H9 (cell line): Measurements from ENCODE around the gene MOB3B. TPM values are rescaled to one million over a fixed set of nuclear protein-coding genes. Genes with fewer than 3 reads are reported as not detected.

Experiments used
- DNase-seq: peaks from one replicate; pipeline ENCODE4 v3.0.0-alpha.2; 2017
- H2AFZ ChIP-seq: one replicate; pipeline ENCODE4 v1.6.1; 2013; ENCODE audit warnings: mild to moderate bottlenecking, low read length, control low read depth, moderate library complexity
- H2AK5ac ChIP-seq: 2 replicates; pipeline ENCODE4 v1.6.1; 2013; ENCODE audit warnings: low read length, control low read depth, mixed read lengths; ENCODE audit not compliant: insufficient read length
- H2BK120ac ChIP-seq: one replicate; pipeline ENCODE4 v1.6.1; 2013; ENCODE audit warnings: low read depth, mild to moderate bottlenecking, low read length, control low read depth, inconsistent platforms; ENCODE audit not compliant: poor library complexity, severe bottlenecking
- H2BK12ac ChIP-seq: 2 replicates; pipeline ENCODE4 v1.6.1; 2013; ENCODE audit warnings: low read length, control low read depth, mixed read lengths, low read depth; ENCODE audit not compliant: insufficient read length
- H2BK15ac ChIP-seq: 2 replicates; pipeline ENCODE4 v1.6.1; 2013; ENCODE audit warnings: low read depth, low read length, control low read depth
- H2BK20ac ChIP-seq: one replicate; pipeline ENCODE4 v1.6.1; 2013; ENCODE audit warnings: low read depth, mild to moderate bottlenecking, low read length, control low read depth, inconsistent platforms; ENCODE audit not compliant: poor library complexity, severe bottlenecking
- H2BK5ac ChIP-seq: 2 replicates; pipeline ENCODE4 v1.6.1; 2013; ENCODE audit warnings: low read length, control low read depth, mixed read lengths; ENCODE audit not compliant: insufficient read length
- H3K14ac ChIP-seq: 2 replicates; pipeline ENCODE4 v1.6.1; 2013; ENCODE audit warnings: low read length, control low read depth; ENCODE audit not compliant: insufficient read depth
- H3K18ac ChIP-seq: 2 replicates; pipeline ENCODE4 v1.6.1; 2013; ENCODE audit warnings: low read depth, mild to moderate bottlenecking, mixed read lengths, low read length, control low read depth; ENCODE audit not compliant: insufficient read length
- H3K23ac ChIP-seq: 2 replicates; pipeline ENCODE4 v1.6.1; 2013; ENCODE audit warnings: low read length, control low read depth, mixed read lengths, low read depth; ENCODE audit not compliant: insufficient read length
- H3K23me2 ChIP-seq: 2 replicates; pipeline ENCODE4 v1.6.1; 2013; ENCODE audit warnings: low read depth, mild to moderate bottlenecking, mixed read lengths, low read length, control low read depth; ENCODE audit not compliant: insufficient read length, poor library complexity, severe bottlenecking
- H3K27ac ChIP-seq: 2 replicates; pipeline ENCODE4 v1.5.1; 2013; ENCODE audit warnings: low read length, control low read depth, mixed read lengths, low read depth; ENCODE audit not compliant: insufficient read length
- H3K27me3 ChIP-seq: 2 replicates; pipeline ENCODE4 v1.6.1; 2013; ENCODE audit warnings: low read length, control low read depth, inconsistent platforms; ENCODE audit not compliant: insufficient read depth
- H3K4ac ChIP-seq: 2 replicates; pipeline ENCODE4 v1.6.1; 2013; ENCODE audit warnings: low read depth, mild to moderate bottlenecking, control low read depth, inconsistent platforms, low read length, moderate library complexity
- H3K4me1 ChIP-seq: 2 replicates; pipeline ENCODE4 v1.6.1; 2013; ENCODE audit warnings: low read length, control low read depth, inconsistent platforms; ENCODE audit not compliant: insufficient read depth
- H3K4me2 ChIP-seq: 2 replicates; pipeline ENCODE4 v1.6.1; 2013; ENCODE audit warnings: low read length, control low read depth, mixed read lengths; ENCODE audit not compliant: insufficient read length, insufficient read depth
- H3K56ac ChIP-seq: 2 replicates; pipeline ENCODE4 v1.6.1; 2013; ENCODE audit warnings: low read depth, mild to moderate bottlenecking, mixed read lengths, low read length, control low read depth; ENCODE audit not compliant: insufficient read length
- H3K79me1 ChIP-seq: 2 replicates; pipeline ENCODE4 v1.6.1; 2013; ENCODE audit warnings: low read depth, mild to moderate bottlenecking, moderate library complexity, low read length, control low read depth, inconsistent platforms; ENCODE audit not compliant: insufficient read depth, poor library complexity, severe bottlenecking
- H3K79me2 ChIP-seq: 2 replicates; pipeline ENCODE4 v1.6.1; 2013; ENCODE audit warnings: low read length, control low read depth, inconsistent platforms; ENCODE audit not compliant: insufficient read depth
- H3K9ac ChIP-seq: 2 replicates; pipeline ENCODE4 v1.6.1; 2013; ENCODE audit warnings: low read length, control low read depth, mixed read lengths; ENCODE audit not compliant: insufficient read length; ENCODE audit errors: extremely low read depth
- H3K9me3 ChIP-seq: one replicate; pipeline ENCODE4 v1.6.1; 2013; ENCODE audit warnings: low read depth, low read length, inconsistent platforms; ENCODE audit not compliant: control insufficient read depth
- H3T11ph ChIP-seq: one replicate; pipeline ENCODE4 v1.6.1; 2013; ENCODE audit warnings: mild to moderate bottlenecking, low read length, control low read depth, inconsistent platforms
- H4K20me1 ChIP-seq: one replicate; pipeline ENCODE4 v1.6.1; 2013; ENCODE audit not compliant: control insufficient read depth, insufficient read length, insufficient read depth
- H4K5ac ChIP-seq: 2 replicates; pipeline ENCODE4 v1.6.1; 2013; ENCODE audit warnings: low read depth, mild to moderate bottlenecking, mixed read lengths, low read length, control low read depth; ENCODE audit not compliant: insufficient read length
- H4K8ac ChIP-seq: replicated peaks from 2 replicates; pipeline ENCODE4 v1.6.1; 2013; ENCODE audit warnings: low read length, control low read depth, mixed read lengths, low read depth; ENCODE audit not compliant: insufficient read length
- H4K91ac ChIP-seq: 2 replicates; pipeline ENCODE4 v1.6.1; 2013; ENCODE audit warnings: low read depth, mild to moderate bottlenecking, moderate library complexity, mixed read lengths, low read length, control low read depth; ENCODE audit not compliant: insufficient read length
- H3K27ac Mint-ChIP-seq, 3 experiments: 2 replicates in 2 of 3; 3 replicates in 1 of 3; pipeline ENCODE4 v1.8.0; 2020 to 2021; ENCODE audit warnings: mixed read lengths in 3 of 3, mild to moderate bottlenecking in 1 of 3, moderate library complexity in 1 of 3
- H3K27me3 Mint-ChIP-seq: 2 replicates; pipeline ENCODE4 v1.8.0; 2021; ENCODE audit warnings: low read depth, mild to moderate bottlenecking, moderate library complexity, mixed read lengths
- H3K36me3 Mint-ChIP-seq, 3 experiments: 2 replicates in 2 of 3; 3 replicates in 1 of 3; pipeline ENCODE4 v1.8.0; 2020 to 2021; ENCODE audit warnings: low read depth in 3 of 3, mixed read lengths in 3 of 3; ENCODE audit not compliant: insufficient read depth in 1 of 3
- H3K4me1 Mint-ChIP-seq, 2 experiments: 2 replicates each; pipeline ENCODE4 v1.8.0; 2020; ENCODE audit warnings: mixed read lengths in 2 of 2
- H3K4me3 Mint-ChIP-seq, 2 experiments: 2 replicates in 1 of 2; 3 replicates in 1 of 2; pipeline ENCODE4 v1.8.0; 2020 to 2021; ENCODE audit warnings: mild to moderate bottlenecking in 2 of 2, mixed read lengths in 2 of 2, moderate library complexity in 1 of 2
- H3K9me3 Mint-ChIP-seq, 2 experiments: 2 replicates in 1 of 2; 3 replicates in 1 of 2; pipeline ENCODE4 v1.8.0; 2020; ENCODE audit warnings: mild to moderate bottlenecking in 2 of 2, mixed read lengths in 2 of 2, moderate library complexity in 1 of 2
- CTCF ChIP-seq: fragments of 200-600 bp; sonication (generic); conservative IDR thresholded peaks from 3 replicates; pipeline ENCODE4 v1.8.0; 2021; ENCODE audit warnings: antibody characterized with exemption, mild to moderate bottlenecking
- WGBS: extraction: QIAGEN DNeasy Blood & Tissue Kit; methylation state at CpG from one replicate; pipeline ENCODE4 v1.1.7; 2013; ENCODE audit warnings: missing lambda C conversion rate, low lambda C conversion rate, mixed read lengths; ENCODE audit not compliant: insufficient read length; ENCODE audit errors: extremely low coverage; 5-methylcytosine and 5-hydroxymethylcytosine counted together
- total RNA-seq: library from RNA; stranded (reverse); gene quantifications from 2 replicates; pipeline ENCODE4 v1.2.1, GENCODE V29; 2021

Gene MOB3B
- total RNA-seq, 1 experiment from 2014 or later = 9.8 TPM

GRCh38 chr9:27402626-27403025, 127.0 kb downstream of the MOB3B start:
- peaks cover 0 to 8% (median 4%) of the 10 kb centered on the region in 3 experiments; a peak in 4 of 7 replicates for H3K36me3 Mint-ChIP-seq
- H3T11ph ChIP-seq = no peak overlapping the region
- no peak overlapping the region for H3K4me2 ChIP-seq
- no peaks in the 10 kb centered on the region for H3K79me1 ChIP-seq
- H2AK5ac ChIP-seq = no peak overlapping the region
- no peak overlapping the region for H2BK5ac ChIP-seq
- H3K27ac ChIP-seq = no peak overlapping the region
- H4K8ac ChIP-seq = no peak overlapping the region
- H3K9me3 ChIP-seq = no peaks in the 10 kb centered on the region
- peaks cover 2% of the 10 kb centered on the region; the same call in 1 of the 2 replicates for H3K79me2 ChIP-seq
- no peaks in the 10 kb centered on the region for H3K27me3 Mint-ChIP-seq
- no peak overlapping the region for H2AFZ ChIP-seq
- no peak overlapping the region for H3K56ac ChIP-seq
- no peak overlapping the region for H3K27ac Mint-ChIP-seq
- peaks cover 5% of the 10 kb centered on the region; the same call in 1 of the 2 replicates for H3K4me1 ChIP-seq
- H4K5ac ChIP-seq = no peak overlapping the region
- no peak overlapping the region for H2BK15ac ChIP-seq
- no peak overlapping the region for H2BK120ac ChIP-seq
- H4K20me1 ChIP-seq = no peaks in the 10 kb centered on the region
- DNase-seq = no peak
- no peaks in the 10 kb centered on the region; a peak in 1 of 5 replicates for H3K9me3 Mint-ChIP-seq
- H3K18ac ChIP-seq = no peak overlapping the region
- H3K4ac ChIP-seq = no peak overlapping the region
- WGBS = no CpG with 5 or more reads among the region's 2 CpGs
- H4K91ac ChIP-seq = no peak overlapping the region
- H3K9ac ChIP-seq = no peak overlapping the region
- no peak overlapping the region for H3K23ac ChIP-seq
- peaks cover 26 to 27% of the 10 kb centered on the region in 2 experiments for H3K4me1 Mint-ChIP-seq
- H3K14ac ChIP-seq = no peak overlapping the region
- H2BK12ac ChIP-seq = no peak overlapping the region
- TF ChIP-seq CTCF = no peak
- no peaks in the 10 kb centered on the region for H3K27me3 ChIP-seq
- H3K23me2 ChIP-seq = no peaks in the 10 kb centered on the region
- H3K4me3 Mint-ChIP-seq = no peak overlapping the region
- no peak overlapping the region for H2BK20ac ChIP-seq
